H9 (cell line): ENCODE results near the gene NCKAP5L. TPM values are rescaled to one million over a fixed set of nuclear protein-coding genes. Genes with fewer than 3 reads are reported as not detected.

Source experiments
- DNase-seq: peaks from one replicate; pipeline ENCODE4 v3.0.0-alpha.2; 2017
- H2AFZ ChIP-seq: one replicate; pipeline ENCODE4 v1.6.1; 2013; ENCODE audit warnings: mild to moderate bottlenecking, low read length, control low read depth, moderate library complexity
- H2AK5ac ChIP-seq: 2 replicates; pipeline ENCODE4 v1.6.1; 2013; ENCODE audit warnings: low read length, control low read depth, mixed read lengths; ENCODE audit not compliant: insufficient read length
- H2BK120ac ChIP-seq: one replicate; pipeline ENCODE4 v1.6.1; 2013; ENCODE audit warnings: low read depth, mild to moderate bottlenecking, low read length, control low read depth, inconsistent platforms; ENCODE audit not compliant: poor library complexity, severe bottlenecking
- H2BK12ac ChIP-seq: 2 replicates; pipeline ENCODE4 v1.6.1; 2013; ENCODE audit warnings: low read length, control low read depth, mixed read lengths, low read depth; ENCODE audit not compliant: insufficient read length
- H2BK15ac ChIP-seq: 2 replicates; pipeline ENCODE4 v1.6.1; 2013; ENCODE audit warnings: low read depth, low read length, control low read depth
- H2BK20ac ChIP-seq: one replicate; pipeline ENCODE4 v1.6.1; 2013; ENCODE audit warnings: low read depth, mild to moderate bottlenecking, low read length, control low read depth, inconsistent platforms; ENCODE audit not compliant: poor library complexity, severe bottlenecking
- H2BK5ac ChIP-seq: 2 replicates; pipeline ENCODE4 v1.6.1; 2013; ENCODE audit warnings: low read length, control low read depth, mixed read lengths; ENCODE audit not compliant: insufficient read length
- H3K14ac ChIP-seq: 2 replicates; pipeline ENCODE4 v1.6.1; 2013; ENCODE audit warnings: low read length, control low read depth; ENCODE audit not compliant: insufficient read depth
- H3K18ac ChIP-seq: 2 replicates; pipeline ENCODE4 v1.6.1; 2013; ENCODE audit warnings: low read depth, mild to moderate bottlenecking, mixed read lengths, low read length, control low read depth; ENCODE audit not compliant: insufficient read length
- H3K23ac ChIP-seq: 2 replicates; pipeline ENCODE4 v1.6.1; 2013; ENCODE audit warnings: low read length, control low read depth, mixed read lengths, low read depth; ENCODE audit not compliant: insufficient read length
- H3K23me2 ChIP-seq: 2 replicates; pipeline ENCODE4 v1.6.1; 2013; ENCODE audit warnings: low read depth, mild to moderate bottlenecking, mixed read lengths, low read length, control low read depth; ENCODE audit not compliant: insufficient read length, poor library complexity, severe bottlenecking
- H3K27ac ChIP-seq: 2 replicates; pipeline ENCODE4 v1.5.1; 2013; ENCODE audit warnings: low read length, control low read depth, mixed read lengths, low read depth; ENCODE audit not compliant: insufficient read length
- H3K27me3 ChIP-seq: 2 replicates; pipeline ENCODE4 v1.6.1; 2013; ENCODE audit warnings: low read length, control low read depth, inconsistent platforms; ENCODE audit not compliant: insufficient read depth
- H3K4ac ChIP-seq: 2 replicates; pipeline ENCODE4 v1.6.1; 2013; ENCODE audit warnings: low read depth, mild to moderate bottlenecking, control low read depth, inconsistent platforms, low read length, moderate library complexity
- H3K4me1 ChIP-seq: 2 replicates; pipeline ENCODE4 v1.6.1; 2013; ENCODE audit warnings: low read length, control low read depth, inconsistent platforms; ENCODE audit not compliant: insufficient read depth
- H3K4me2 ChIP-seq: 2 replicates; pipeline ENCODE4 v1.6.1; 2013; ENCODE audit warnings: low read length, control low read depth, mixed read lengths; ENCODE audit not compliant: insufficient read length, insufficient read depth
- H3K56ac ChIP-seq: 2 replicates; pipeline ENCODE4 v1.6.1; 2013; ENCODE audit warnings: low read depth, mild to moderate bottlenecking, mixed read lengths, low read length, control low read depth; ENCODE audit not compliant: insufficient read length
- H3K79me1 ChIP-seq: 2 replicates; pipeline ENCODE4 v1.6.1; 2013; ENCODE audit warnings: low read depth, mild to moderate bottlenecking, moderate library complexity, low read length, control low read depth, inconsistent platforms; ENCODE audit not compliant: insufficient read depth, poor library complexity, severe bottlenecking
- H3K79me2 ChIP-seq: 2 replicates; pipeline ENCODE4 v1.6.1; 2013; ENCODE audit warnings: low read length, control low read depth, inconsistent platforms; ENCODE audit not compliant: insufficient read depth
- H3K9ac ChIP-seq: 2 replicates; pipeline ENCODE4 v1.6.1; 2013; ENCODE audit warnings: low read length, control low read depth, mixed read lengths; ENCODE audit not compliant: insufficient read length; ENCODE audit errors: extremely low read depth
- H3K9me3 ChIP-seq: one replicate; pipeline ENCODE4 v1.6.1; 2013; ENCODE audit warnings: low read depth, low read length, inconsistent platforms; ENCODE audit not compliant: control insufficient read depth
- H3T11ph ChIP-seq: one replicate; pipeline ENCODE4 v1.6.1; 2013; ENCODE audit warnings: mild to moderate bottlenecking, low read length, control low read depth, inconsistent platforms
- H4K20me1 ChIP-seq: one replicate; pipeline ENCODE4 v1.6.1; 2013; ENCODE audit not compliant: control insufficient read depth, insufficient read length, insufficient read depth
- H4K5ac ChIP-seq: 2 replicates; pipeline ENCODE4 v1.6.1; 2013; ENCODE audit warnings: low read depth, mild to moderate bottlenecking, mixed read lengths, low read length, control low read depth; ENCODE audit not compliant: insufficient read length
- H4K8ac ChIP-seq: replicated peaks from 2 replicates; pipeline ENCODE4 v1.6.1; 2013; ENCODE audit warnings: low read length, control low read depth, mixed read lengths, low read depth; ENCODE audit not compliant: insufficient read length
- H4K91ac ChIP-seq: 2 replicates; pipeline ENCODE4 v1.6.1; 2013; ENCODE audit warnings: low read depth, mild to moderate bottlenecking, moderate library complexity, mixed read lengths, low read length, control low read depth; ENCODE audit not compliant: insufficient read length
- H3K27ac Mint-ChIP-seq, 3 experiments: 2 replicates in 2 of 3; 3 replicates in 1 of 3; pipeline ENCODE4 v1.8.0; 2020 to 2021; ENCODE audit warnings: mixed read lengths in 3 of 3, mild to moderate bottlenecking in 1 of 3, moderate library complexity in 1 of 3
- H3K27me3 Mint-ChIP-seq: 2 replicates; pipeline ENCODE4 v1.8.0; 2021; ENCODE audit warnings: low read depth, mild to moderate bottlenecking, moderate library complexity, mixed read lengths
- H3K36me3 Mint-ChIP-seq, 3 experiments: 2 replicates in 2 of 3; 3 replicates in 1 of 3; pipeline ENCODE4 v1.8.0; 2020 to 2021; ENCODE audit warnings: low read depth in 3 of 3, mixed read lengths in 3 of 3; ENCODE audit not compliant: insufficient read depth in 1 of 3
- H3K4me1 Mint-ChIP-seq, 2 experiments: 2 replicates each; pipeline ENCODE4 v1.8.0; 2020; ENCODE audit warnings: mixed read lengths in 2 of 2
- H3K4me3 Mint-ChIP-seq, 2 experiments: 2 replicates in 1 of 2; 3 replicates in 1 of 2; pipeline ENCODE4 v1.8.0; 2020 to 2021; ENCODE audit warnings: mild to moderate bottlenecking in 2 of 2, mixed read lengths in 2 of 2, moderate library complexity in 1 of 2
- H3K9me3 Mint-ChIP-seq, 2 experiments: 2 replicates in 1 of 2; 3 replicates in 1 of 2; pipeline ENCODE4 v1.8.0; 2020; ENCODE audit warnings: mild to moderate bottlenecking in 2 of 2, mixed read lengths in 2 of 2, moderate library complexity in 1 of 2
- CTCF ChIP-seq: fragments of 200-600 bp; sonication (generic); conservative IDR thresholded peaks from 3 replicates; pipeline ENCODE4 v1.8.0; 2021; ENCODE audit warnings: antibody characterized with exemption, mild to moderate bottlenecking
- WGBS: extraction: QIAGEN DNeasy Blood & Tissue Kit; methylation state at CpG from one replicate; pipeline ENCODE4 v1.1.7; 2013; ENCODE audit warnings: missing lambda C conversion rate, low lambda C conversion rate, mixed read lengths; ENCODE audit not compliant: insufficient read length; ENCODE audit errors: extremely low coverage; 5-methylcytosine and 5-hydroxymethylcytosine counted together
- total RNA-seq: library from RNA; stranded (reverse); gene quantifications from 2 replicates; pipeline ENCODE4 v1.2.1, GENCODE V29; 2021

NCKAP5L gene
- total RNA-seq, 1 experiment from 2014 or later = 27.7 TPM

DNA sequence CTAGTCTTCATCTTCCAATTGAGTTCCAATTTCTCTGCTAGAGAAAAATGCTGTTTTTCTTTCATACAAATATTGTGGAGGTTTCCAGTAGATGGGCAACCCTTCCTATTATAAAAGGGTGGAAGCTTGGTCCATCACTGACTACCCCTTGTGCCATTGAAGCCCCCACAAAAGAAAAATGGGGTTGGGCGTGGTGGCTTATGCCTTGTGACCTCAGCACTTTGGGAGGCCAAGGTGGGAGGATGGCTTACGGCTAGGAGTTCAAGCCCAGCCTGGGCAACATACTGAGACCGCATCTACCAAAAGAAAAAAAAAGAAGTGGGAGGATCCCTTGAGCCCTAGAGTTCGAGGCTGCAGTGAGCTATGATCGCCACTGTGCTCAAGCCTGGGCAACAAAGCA lies 22.8 kb downstream of the NCKAP5L start:
- Histone ChIP-seq H3K9me3 (no peaks in the 10 kb centered on the region), H3K23ac (no peak overlapping the region), H3K23me2 (no peaks in the 10 kb centered on the region), H3K4me1 (peaks cover 11% of the 10 kb centered on the region; the same call in 1 of the 2 replicates), H4K91ac (no peak overlapping the region), H3K18ac (no peak overlapping the region), H3K27me3 (no peaks in the 10 kb centered on the region), H2AK5ac (no peak overlapping the region), H3K14ac (no peak overlapping the region), H2BK20ac (no peak overlapping the region), H2BK120ac (no peak overlapping the region), H4K8ac (no peak overlapping the region), H3K56ac (no peak overlapping the region), H3K79me2 (no peaks in the 10 kb centered on the region), H3K27ac (no peak overlapping the region), H4K20me1 (no peaks in the 10 kb centered on the region), H4K5ac (no peak overlapping the region), H2BK15ac (no peak overlapping the region), H2BK12ac (no peak overlapping the region), H3K4me2 (no peak overlapping the region), H2BK5ac (no peak overlapping the region), H3K4ac (no peak overlapping the region), H3K79me1 (no peaks in the 10 kb centered on the region), H2AFZ (no peak overlapping the region), H3T11ph (no peak overlapping the region), H3K9ac (no peak overlapping the region)
- H3K36me3 Mint-ChIP-seq = peaks cover 9 to 39% (median 21%) of the 10 kb centered on the region in 3 experiments; a peak in 6 of 7 replicates
- peaks cover 15 to 34% of the 10 kb centered on the region in 2 experiments for H3K4me1 Mint-ChIP-seq
- WGBS = no CpG with 5 or more reads among the region's 5 CpGs
- no peaks in the 10 kb centered on the region for H3K27me3 Mint-ChIP-seq
- H3K4me3 Mint-ChIP-seq = no peak overlapping the region
- peak overlapping the region in 1 of 3 experiments; percentile 36; a peak in 1 of 7 replicates for H3K27ac Mint-ChIP-seq
- no peak for TF ChIP-seq CTCF
- no peaks in the 10 kb centered on the region; a peak in 1 of 5 replicates for H3K9me3 Mint-ChIP-seq
- DNase-seq = no peak
